GM12878 (cell line): ENCODE measurements around the gene ZNF652. TPM values are rescaled to one million over a fixed set of nuclear protein-coding genes. Genes with fewer than 3 reads are reported as not detected.

Experiments used
- ATAC-seq: fragments of 200-7000 bp; cut with Tn5 transposase; 3 replicates; pipeline ENCODE4 v1.9.1; 2020; ENCODE audit warnings: mild to moderate bottlenecking, moderate library complexity
- BruUV-seq: library from RNA; stranded (reverse); fragments of 400-500 nt; replicated peaks from 2 replicates; lab custom pipeline; 2021; lab: Mats Ljungman, UMichigan
- CTCF ChIA-PET: fragments of 300-600 bp; sonication (Branson Sonifier 250); formaldehyde crosslinking; extraction: SDS; loops from one replicate; lab custom pipeline; 2021; ENCODE audit warnings: inconsistent platforms; lab: Yijun Ruan, JAX
- POLR2A ChIA-PET: fragments of 350-600 bp; formaldehyde crosslinking; extraction: SDS; loops from one replicate; lab custom pipeline; 2021; ENCODE audit warnings: inconsistent platforms; lab: Charles Lee
- RAD21 ChIA-PET: fragments of 300-600 bp; sonication (Branson Sonifier 250); formaldehyde crosslinking; loops from one replicate; lab custom pipeline; 2023; ENCODE audit warnings: antibody characterized with exemption; ENCODE audit not compliant: unreplicated experiment; lab: Charles Lee
- SMC1A ChIA-PET: fragments of 300-600 bp; sonication (Branson Sonifier 250); formaldehyde crosslinking; loops from one replicate; lab custom pipeline; 2023; ENCODE audit not compliant: unreplicated experiment, uncharacterized antibody; lab: Charles Lee
- DNase-seq: peaks from one replicate; pipeline ENCODE4 v3.0.0-alpha.2; 2011; ENCODE audit warnings: low read depth, low spot score
- FAIRE-seq: peaks from 3 replicates; lab custom pipeline; 2011; peaks lifted over from hg19 to GRCh38; lab: Jason Lieb, UNC
- H2AFZ ChIP-seq: 2 replicates; pipeline ENCODE4 v1.6.0; 2011; ENCODE audit warnings: low read depth, low read length, control low read depth; ENCODE audit not compliant: control insufficient read depth
- H3K27ac ChIP-seq: 2 replicates; pipeline ENCODE4 v1.5.1; 2011; ENCODE audit warnings: control low read depth; ENCODE audit not compliant: control insufficient read depth, insufficient read depth
- H3K27me3 ChIP-seq, 2 experiments: replicated peaks in 1 of 2; 2 replicates each; pipeline versions ENCODE4 v1.6.0 to v1.6.1; 2011; ENCODE audit warnings: low read length in 1 of 2; ENCODE audit not compliant: control insufficient read depth in 2 of 2, insufficient read depth in 2 of 2
- H3K36me3 ChIP-seq, 2 experiments: 2 replicates each; pipeline ENCODE4 v1.5.1; 2011; ENCODE audit warnings: low read length in 1 of 2; ENCODE audit not compliant: control insufficient read depth in 2 of 2, insufficient read depth in 2 of 2
- H3K4me1 ChIP-seq: 2 replicates; pipeline ENCODE4 v1.6.1; 2011; ENCODE audit warnings: mild to moderate bottlenecking, low read length, moderate library complexity, mixed read lengths; ENCODE audit not compliant: control insufficient read depth, insufficient read depth
- H3K4me2 ChIP-seq: 2 replicates; pipeline ENCODE4 v1.6.0; 2011; ENCODE audit warnings: control low read depth; ENCODE audit not compliant: control insufficient read depth, insufficient read depth
- H3K4me3 ChIP-seq: fragments of 200-600 bp; sonication (generic); 2 replicates; pipeline ENCODE4 v1.5.1; 2016
- H3K79me2 ChIP-seq: 2 replicates; pipeline ENCODE4 v1.6.0; 2011; ENCODE audit warnings: low read length; ENCODE audit not compliant: control insufficient read depth, insufficient read depth
- H3K9ac ChIP-seq: 2 replicates; pipeline ENCODE4 v1.8.0; 2011; ENCODE audit warnings: low read length, control low read depth, mixed read lengths; ENCODE audit not compliant: control insufficient read depth, insufficient read depth
- H3K9me3 ChIP-seq: replicated peaks from 3 replicates; pipeline ENCODE4 v1.5.1; 2011; ENCODE audit warnings: mild to moderate bottlenecking, low read length; ENCODE audit not compliant: control insufficient read depth, insufficient read depth
- H4K20me1 ChIP-seq: 2 replicates; pipeline ENCODE4 v1.6.0; 2011; ENCODE audit not compliant: control insufficient read depth, insufficient read depth
- ASH2L ChIP-seq: fragments of 300-600, 200-600 bp; sonication (generic); IDR thresholded peaks from 2 replicates; pipeline ENCODE4 v1.6.1; 2017; ENCODE audit warnings: low read depth, mild to moderate bottlenecking, borderline replicate concordance
- CBX3 ChIP-seq: fragments of 200-600 bp; sonication (generic); IDR thresholded peaks from 2 replicates; pipeline ENCODE4 v1.6.1; 2016; ENCODE audit warnings: low read depth, borderline replicate concordance
- E2F4 ChIP-seq: IDR thresholded peaks from 2 replicates; pipeline ENCODE4 v1.6.1; 2012; ENCODE audit warnings: low read depth, low read length, improper control_type of control experiment
- EED ChIP-seq: sonication (generic); IDR thresholded peaks from 2 replicates; pipeline ENCODE4 v1.6.1; 2016; ENCODE audit warnings: antibody characterized with exemption, low read depth
- ETV6 ChIP-seq, 2 experiments: fragments of 450-650 bp in 1 of 2; IDR thresholded peaks in 1 of 2; conservative IDR thresholded peaks in 1 of 2; 2 replicates each; pipeline ENCODE4 v1.6.1; 2014; ENCODE audit warnings: antibody characterized with exemption in 1 of 2, borderline replicate concordance in 1 of 2, low read depth in 1 of 2, mild to moderate bottlenecking in 1 of 2, moderate library complexity in 1 of 2
- NKRF ChIP-seq: fragments of 450-650 bp; conservative IDR thresholded peaks from 2 replicates; pipeline ENCODE4 v1.6.1; 2017; ENCODE audit warnings: mild to moderate bottlenecking, moderate library complexity
- STAT3 ChIP-seq: IDR thresholded peaks from 2 replicates; pipeline ENCODE4 v1.6.1; 2011; ENCODE audit warnings: low read depth, low read length, improper control_type of control experiment
- SUPT20H ChIP-seq: IDR thresholded peaks from 2 replicates; pipeline ENCODE4 v1.6.1; 2011; ENCODE audit warnings: low read depth, mild to moderate bottlenecking, low read length, moderate library complexity, borderline replicate concordance; ENCODE audit not compliant: control insufficient read depth
- YY1 ChIP-seq: IDR thresholded peaks from 2 replicates; pipeline ENCODE4 v1.6.1; 2011; ENCODE audit warnings: low read depth, mild to moderate bottlenecking, low read length
- ZBED1 ChIP-seq: IDR thresholded peaks from 2 replicates; pipeline ENCODE4 v1.6.1; 2016; ENCODE audit warnings: borderline replicate concordance
- WGBS: methylation state at CpG from one replicate; pipeline ENCODE4 v1.1.6; 2016; ENCODE audit warnings: low lambda C conversion rate; ENCODE audit not compliant: insufficient replicate concordance, insufficient coverage; ENCODE audit errors: missing lambda C conversion rate; 5-methylcytosine and 5-hydroxymethylcytosine counted together
- in situ Hi-C: fragments of 300-500 bp; cut with MboI; formaldehyde crosslinking; loops from 9 replicates; pipeline ENCODE4 v1.14.3; 2018; ENCODE audit warnings: mixed read lengths
- intact Hi-C: fragments of 100-400 bp; cut with micrococcal nuclease; formaldehyde crosslinking; loops from one replicate; pipeline ENCODE4 v1.14.2; 2022; ENCODE audit not compliant: unreplicated experiment
- polyA plus RNA-seq, 11 experiments: library from polyadenylated mRNA; depleted of rRNA in 4 of 11; unstranded in 6 of 11; stranded (reverse) in 5 of 11; fragments of >200 nt; fragmentation: Nextera tagmentation in 4 of 11; fragmentation: Illumina TruSeq in 1 of 11; extraction: Ambion mirVana in 4 of 11; extraction: Trizol in 1 of 11; gene quantifications; 1 replicate in 1 of 11; 2 replicates in 10 of 11; pipeline versions ENCODE4 v1.2.1 to v1.2.3, GENCODE V29; 2011 to 2016; ENCODE audit warnings: inconsistent platforms in 2 of 11, missing spikeins in 2 of 11, low read depth in 1 of 11
- total RNA-seq, 4 experiments: library from RNA; depleted of rRNA in 3 of 4; stranded (reverse); fragments of >200 nt in 3 of 4; fragmentation: Illumina TruSeq in 1 of 4; extraction: Trizol in 1 of 4; gene quantifications; 2 replicates each; pipeline versions ENCODE4 v1.2.1 to v1.2.3, GENCODE V29; 2013 to 2021
- TF ChIP-seq, protein P1 (sequence below): fragments of 450-650 bp; IDR thresholded peaks from 2 replicates; pipeline ENCODE4 v1.6.1; 2018; ENCODE audit warnings: mild to moderate bottlenecking, low read depth, moderate library complexity; ENCODE audit not compliant: partially characterized antibody
- TF ChIP-seq, protein P2 (sequence below): fragments of 450-650 bp; IDR thresholded peaks from 2 replicates; pipeline ENCODE4 v1.6.1; 2017; ENCODE audit warnings: mild to moderate bottlenecking, low read depth, inconsistent platforms; ENCODE audit not compliant: poor library complexity, severe bottlenecking

ZNF652 gene
- total and polyA plus RNA-seq, 10 of the 15 experiments (the other 5 are each of a cell fraction or from before 2014, with no cell fraction given): 3.4 to 13.1 (median 8.7) TPM

- Histone ChIP-seq H2AFZ (no peak overlapping the region), H3K9me3 (no peaks in the 10 kb centered on the region), H3K4me1 (peaks cover 25% of the 10 kb centered on the region), H4K20me1 (no peaks in the 10 kb centered on the region), H3K4me2 (no peak overlapping the region), H3K9ac (no peak overlapping the region), H3K27ac (no peak overlapping the region), H3K4me3 (no peak overlapping the region), H3K79me2 (peaks cover 39% of the 10 kb centered on the region), H3K27me3 (no peaks in the 10 kb centered on the region), H3K36me3 (no peaks in the 10 kb centered on the region)
- POLR2A ChIA-PET: interaction anchor here (0.8 to 3.1 kb wide), 3 partner anchors 15 to 121 kb away, joined by 4 to 11 read pairs (median 6); no protein-coding TSS in a partner anchor
- DNase-seq (no peak), ATAC-seq (no peak), FAIRE-seq (no peak)
- intact Hi-C loops (no loop called here), in situ Hi-C loops (no loop called here)
- TF ChIP-seq, protein P1, sequence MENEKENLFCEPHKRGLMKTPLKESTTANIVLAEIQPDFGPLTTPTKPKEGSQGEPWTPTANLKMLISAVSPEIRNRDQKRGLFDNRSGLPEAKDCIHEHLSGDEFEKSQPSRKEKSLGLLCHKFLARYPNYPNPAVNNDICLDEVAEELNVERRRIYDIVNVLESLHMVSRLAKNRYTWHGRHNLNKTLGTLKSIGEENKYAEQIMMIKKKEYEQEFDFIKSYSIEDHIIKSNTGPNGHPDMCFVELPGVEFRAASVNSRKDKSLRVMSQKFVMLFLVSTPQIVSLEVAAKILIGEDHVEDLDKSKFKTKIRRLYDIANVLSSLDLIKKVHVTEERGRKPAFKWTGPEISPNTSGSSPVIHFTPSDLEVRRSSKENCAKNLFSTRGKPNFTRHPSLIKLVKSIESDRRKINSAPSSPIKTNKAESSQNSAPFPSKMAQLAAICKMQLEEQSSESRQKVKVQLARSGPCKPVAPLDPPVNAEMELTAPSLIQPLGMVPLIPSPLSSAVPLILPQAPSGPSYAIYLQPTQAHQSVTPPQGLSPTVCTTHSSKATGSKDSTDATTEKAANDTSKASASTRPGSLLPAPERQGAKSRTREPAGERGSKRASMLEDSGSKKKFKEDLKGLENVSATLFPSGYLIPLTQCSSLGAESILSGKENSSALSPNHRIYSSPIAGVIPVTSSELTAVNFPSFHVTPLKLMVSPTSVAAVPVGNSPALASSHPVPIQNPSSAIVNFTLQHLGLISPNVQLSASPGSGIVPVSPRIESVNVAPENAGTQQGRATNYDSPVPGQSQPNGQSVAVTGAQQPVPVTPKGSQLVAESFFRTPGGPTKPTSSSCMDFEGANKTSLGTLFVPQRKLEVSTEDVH: no peak
- TF ChIP-seq EED (no peak), STAT3 (no peak), SUPT20H (no peak), CBX3 (no peak), YY1 (no peak), ETV6 (conservative IDR thresholded peaks at IDR 0.05 in 1 of 2, IDR thresholded peaks at IDR 0.05 in 1 of 2; ENCODE audit: borderline replicate concordance in 1 of 2, low read depth in 1 of 2) (no peak), ASH2L (no peak), ZBED1 (no peak), NKRF (no peak), E2F4 (no peak)
- TF ChIP-seq, protein P2, sequence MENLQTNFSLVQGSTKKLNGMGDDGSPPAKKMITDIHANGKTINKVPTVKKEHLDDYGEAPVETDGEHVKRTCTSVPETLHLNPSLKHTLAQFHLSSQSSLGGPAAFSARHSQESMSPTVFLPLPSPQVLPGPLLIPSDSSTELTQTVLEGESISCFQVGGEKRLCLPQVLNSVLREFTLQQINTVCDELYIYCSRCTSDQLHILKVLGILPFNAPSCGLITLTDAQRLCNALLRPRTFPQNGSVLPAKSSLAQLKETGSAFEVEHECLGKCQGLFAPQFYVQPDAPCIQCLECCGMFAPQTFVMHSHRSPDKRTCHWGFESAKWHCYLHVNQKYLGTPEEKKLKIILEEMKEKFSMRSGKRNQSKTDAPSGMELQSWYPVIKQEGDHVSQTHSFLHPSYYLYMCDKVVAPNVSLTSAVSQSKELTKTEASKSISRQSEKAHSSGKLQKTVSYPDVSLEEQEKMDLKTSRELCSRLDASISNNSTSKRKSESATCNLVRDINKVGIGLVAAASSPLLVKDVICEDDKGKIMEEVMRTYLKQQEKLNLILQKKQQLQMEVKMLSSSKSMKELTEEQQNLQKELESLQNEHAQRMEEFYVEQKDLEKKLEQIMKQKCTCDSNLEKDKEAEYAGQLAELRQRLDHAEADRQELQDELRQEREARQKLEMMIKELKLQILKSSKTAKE: no peak
- BruUV-seq: no TSS peak
- 100% methylated on average over 6 of the region's 6 CpGs for WGBS
- RAD21 ChIA-PET: no interaction called here
- SMC1A ChIA-PET: interaction anchor here (0.9 to 7.6 kb wide), 3 partner anchors 20 to 29 kb away, joined by 3 to 78 read pairs (median 13); no protein-coding TSS in a partner anchor
- CTCF ChIA-PET: interaction anchor here (1.3 to 5.8 kb wide), 7 partner anchors 10 to 58 kb away, joined by 3 to 36 read pairs (median 4); no protein-coding TSS in a partner anchor
These were observed 22.7 kb downstream of the ZNF652 start for GRCh38 chr17:49339354-49339753.
